GM12865 (cell line): ENCODE measurements around the gene CSNK1E.

ENCODE experiments used
- DNase-seq: peaks from one replicate; pipeline ENCODE4 v3.0.0; 2010; ENCODE audit warnings: low read depth
- H3K4me3 ChIP-seq: 2 replicates; pipeline ENCODE4 v1.5.1; 2011; ENCODE audit warnings: mild to moderate bottlenecking, low read depth, low read length, control low read depth
- TF ChIP-seq, protein P1 (sequence below): IDR thresholded peaks from 2 replicates; pipeline ENCODE4 v1.5.1; 2011; ENCODE audit warnings: low read length, control low read depth, low read depth, inconsistent platforms; ENCODE audit not compliant: insufficient read depth; ENCODE audit errors: missing control alignments

The CSNK1E gene

DNA sequence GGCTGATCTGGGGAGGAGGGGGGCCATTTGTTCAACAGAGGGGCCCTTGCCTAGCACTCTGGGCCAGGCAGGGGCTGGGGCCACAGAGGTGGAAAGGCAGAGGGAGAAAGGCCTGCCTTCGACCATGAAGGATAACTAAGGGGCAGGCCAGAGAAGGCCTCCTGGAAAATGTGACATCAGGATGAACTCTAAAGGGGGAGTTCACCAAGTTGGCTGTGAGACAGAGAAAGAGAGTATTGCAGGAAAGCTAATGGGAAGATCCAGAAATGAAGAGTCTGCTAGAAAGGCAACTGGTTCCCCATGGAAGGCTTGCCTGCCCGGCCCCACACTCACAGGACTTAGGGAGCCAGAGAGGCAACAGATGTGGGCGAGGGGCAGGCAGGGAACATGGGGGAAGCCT is 16.3 kb downstream of the CSNK1E start:
- DNase-seq: no peak
- no peak overlapping the region for H3K4me3 ChIP-seq
- TF ChIP-seq, protein P1, sequence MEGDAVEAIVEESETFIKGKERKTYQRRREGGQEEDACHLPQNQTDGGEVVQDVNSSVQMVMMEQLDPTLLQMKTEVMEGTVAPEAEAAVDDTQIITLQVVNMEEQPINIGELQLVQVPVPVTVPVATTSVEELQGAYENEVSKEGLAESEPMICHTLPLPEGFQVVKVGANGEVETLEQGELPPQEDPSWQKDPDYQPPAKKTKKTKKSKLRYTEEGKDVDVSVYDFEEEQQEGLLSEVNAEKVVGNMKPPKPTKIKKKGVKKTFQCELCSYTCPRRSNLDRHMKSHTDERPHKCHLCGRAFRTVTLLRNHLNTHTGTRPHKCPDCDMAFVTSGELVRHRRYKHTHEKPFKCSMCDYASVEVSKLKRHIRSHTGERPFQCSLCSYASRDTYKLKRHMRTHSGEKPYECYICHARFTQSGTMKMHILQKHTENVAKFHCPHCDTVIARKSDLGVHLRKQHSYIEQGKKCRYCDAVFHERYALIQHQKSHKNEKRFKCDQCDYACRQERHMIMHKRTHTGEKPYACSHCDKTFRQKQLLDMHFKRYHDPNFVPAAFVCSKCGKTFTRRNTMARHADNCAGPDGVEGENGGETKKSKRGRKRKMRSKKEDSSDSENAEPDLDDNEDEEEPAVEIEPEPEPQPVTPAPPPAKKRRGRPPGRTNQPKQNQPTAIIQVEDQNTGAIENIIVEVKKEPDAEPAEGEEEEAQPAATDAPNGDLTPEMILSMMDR: no peak

DNA sequence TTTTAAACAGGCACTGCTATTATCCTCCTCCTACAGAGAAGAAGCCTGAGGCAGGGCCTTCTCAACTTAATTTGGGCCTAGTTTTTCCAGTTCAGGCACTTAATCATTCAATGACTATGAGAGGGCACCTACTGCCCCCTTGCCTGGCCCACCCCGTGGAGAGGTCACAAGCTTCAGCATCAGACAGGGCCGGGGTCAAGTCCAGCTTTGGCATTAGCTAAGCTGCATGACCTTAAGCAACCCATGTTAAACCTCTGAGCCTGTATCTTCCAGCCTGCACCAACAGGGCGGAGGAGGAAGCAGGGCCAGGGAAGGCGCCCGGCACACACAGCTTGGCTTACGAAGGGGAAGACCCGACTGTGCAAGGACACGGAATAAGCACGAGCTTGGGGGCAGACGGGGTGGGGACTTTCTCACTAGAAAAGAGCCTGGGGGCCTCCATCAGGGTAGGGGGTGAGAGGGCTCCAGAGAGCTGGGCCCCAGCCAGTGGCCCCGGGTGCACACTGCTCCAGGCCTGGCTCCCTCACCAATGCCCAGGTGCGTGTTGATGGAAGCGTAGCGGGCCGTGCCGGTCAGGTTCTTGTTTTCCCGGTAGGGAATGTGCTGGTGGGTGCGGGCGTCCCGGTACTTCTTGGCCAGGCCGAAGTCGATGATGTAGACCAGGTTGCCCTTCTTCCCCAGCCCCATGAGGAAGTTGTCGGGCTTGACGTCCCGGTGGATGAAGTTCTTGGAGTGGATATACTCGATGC is 16.9 kb downstream of the CSNK1E start:
- TF ChIP-seq, protein P1: no peak
- DNase-seq: no peak
- H3K4me3 ChIP-seq: no peak overlapping the region

DNA sequence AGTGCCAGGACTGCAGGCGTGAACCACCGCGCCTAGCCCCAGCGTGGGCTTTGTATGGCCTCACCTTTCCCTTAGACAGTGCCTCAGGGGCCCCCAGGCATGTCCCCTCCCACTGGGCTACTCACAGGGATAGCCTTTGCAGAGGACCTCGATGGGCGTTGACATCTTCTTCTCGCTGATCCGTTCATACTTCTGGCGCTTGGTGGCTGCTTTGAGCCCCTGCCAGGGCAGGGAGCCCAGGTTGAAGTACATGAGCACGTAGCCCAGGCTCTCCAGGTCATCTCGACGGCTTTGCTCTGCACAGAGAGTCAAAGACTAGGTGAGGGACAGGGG is 17.5 kb downstream of the CSNK1E start:
- H3K4me3 ChIP-seq: no peak overlapping the region
- TF ChIP-seq, protein P1: no peak
- no peak for DNase-seq

DNA sequence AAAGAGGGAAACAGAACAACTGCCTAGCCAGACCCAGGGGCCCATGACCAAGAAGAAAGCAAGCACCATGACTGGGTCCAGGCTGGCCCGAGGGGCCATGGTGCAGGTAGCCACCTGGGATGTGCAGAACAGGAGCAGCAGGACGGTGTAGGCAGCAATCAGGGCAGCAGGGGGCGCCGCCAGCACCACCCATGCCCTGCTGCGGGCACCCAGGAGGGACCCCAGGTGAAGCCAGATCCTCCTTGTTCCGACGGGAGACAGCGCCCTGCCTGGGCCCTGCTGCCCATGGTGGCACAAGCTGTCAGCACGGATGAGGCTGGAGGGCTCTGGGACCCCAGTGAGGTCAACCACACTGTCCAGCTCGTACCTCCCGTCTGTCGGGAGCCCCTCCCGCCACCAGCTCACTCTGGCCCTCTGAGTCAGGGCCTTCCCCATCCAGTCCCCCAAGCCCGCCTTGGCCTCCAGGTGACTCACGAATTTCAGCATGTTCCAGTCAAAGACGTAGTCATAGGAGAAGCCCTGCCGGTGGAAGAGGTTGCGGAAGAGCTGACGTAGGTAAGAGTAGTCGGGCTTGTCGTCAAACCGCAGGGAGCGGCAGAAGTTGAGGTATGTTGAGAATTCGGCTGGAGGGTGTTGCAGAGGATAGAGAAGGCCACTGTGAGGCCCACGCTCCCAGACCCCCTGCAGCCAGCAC is 18.8 kb downstream of the CSNK1E start:
- H3K4me3 ChIP-seq: no peak overlapping the region
- DNase-seq: peak; percentile 54
- TF ChIP-seq, protein P1: peak; percentile 70

DNA sequence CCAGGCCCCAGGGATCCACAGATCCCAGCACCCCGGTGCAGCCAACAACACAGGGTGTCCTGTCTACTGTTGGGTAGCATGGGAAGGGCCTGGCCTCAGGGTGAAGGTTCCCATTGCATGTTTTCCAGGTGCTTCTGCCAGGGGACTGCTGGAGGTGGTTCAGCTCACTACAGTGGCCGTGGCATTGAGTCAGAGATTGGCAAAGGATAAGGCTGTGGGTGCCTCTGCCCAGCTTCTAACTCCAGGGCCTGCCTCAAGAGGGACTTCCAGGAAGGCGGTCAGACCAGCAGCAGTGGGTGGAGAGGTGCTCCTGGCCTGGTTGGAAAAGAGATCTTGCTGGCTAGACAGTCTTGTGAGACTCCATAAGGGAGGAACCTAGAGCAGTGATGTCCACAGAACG is 20.9 kb downstream of the CSNK1E start:
- H3K4me3 ChIP-seq: no peak overlapping the region
- TF ChIP-seq, protein P1: no peak
- DNase-seq: no peak

DNA sequence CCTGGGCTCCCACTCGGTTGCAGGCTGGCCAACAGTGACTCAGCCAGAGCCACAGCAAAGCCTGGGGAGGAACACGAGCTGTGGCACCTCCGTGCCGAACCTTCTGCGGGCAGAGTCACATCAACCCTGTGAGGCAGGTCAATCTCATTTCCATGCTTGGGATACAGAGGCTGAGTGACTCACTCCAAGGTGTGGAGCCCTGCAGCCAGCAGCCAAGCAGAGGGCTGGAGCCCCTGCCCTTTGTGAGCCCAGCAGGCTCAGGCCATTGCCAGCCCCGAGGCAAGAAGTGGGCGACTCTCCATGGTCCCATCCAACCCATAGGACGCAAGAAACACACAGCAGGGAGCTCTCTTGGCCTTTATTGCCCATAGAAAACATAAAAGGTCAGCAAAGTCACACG is 21.4 kb downstream of the CSNK1E start:
- H3K4me3 ChIP-seq: no peak overlapping the region
- TF ChIP-seq, protein P1: no peak
- DNase-seq: no peak
